Activated T-helper 1 cell treated with anti-CD3 and anti-CD28 coated beads, Interleukin-2, amount 50 U/mL, for 16 hours (primary cell): Measurements from ENCODE around the gene PARP12.

Experiments used
- DNase-seq, 2 donors: peaks; one replicate each; pipeline ENCODE4 v3.0.0-alpha.2; 2020; ENCODE audit warnings: low read depth in 1 of 2, low spot score in 1 of 2

The PARP12 gene

DNA sequence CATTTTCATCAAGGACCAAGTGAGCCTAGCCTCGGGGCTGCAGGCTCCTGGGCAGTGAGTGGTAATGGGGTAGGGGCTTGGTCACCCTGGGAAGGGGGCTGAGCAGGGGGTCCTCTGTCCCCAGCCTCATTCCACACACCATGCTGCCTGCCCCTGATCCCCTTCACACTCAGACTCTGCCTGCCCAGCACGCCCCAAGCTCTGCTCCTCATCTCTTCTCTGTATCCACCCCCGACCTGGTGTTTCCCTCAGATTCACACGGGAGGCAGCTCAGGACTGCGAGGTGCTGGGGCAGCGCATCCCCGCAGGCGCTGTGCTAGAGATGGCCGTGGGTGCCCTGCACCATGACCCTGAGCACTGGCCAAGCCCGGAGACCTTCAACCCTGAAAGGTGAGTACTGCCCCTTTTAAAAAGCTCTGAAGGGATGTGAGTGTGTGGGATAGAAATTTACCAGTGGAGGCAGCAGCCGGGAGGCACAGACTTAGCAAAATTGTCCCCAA is 47.2 kb downstream of the PARP12 start:
- DNase-seq = no peak

DNA sequence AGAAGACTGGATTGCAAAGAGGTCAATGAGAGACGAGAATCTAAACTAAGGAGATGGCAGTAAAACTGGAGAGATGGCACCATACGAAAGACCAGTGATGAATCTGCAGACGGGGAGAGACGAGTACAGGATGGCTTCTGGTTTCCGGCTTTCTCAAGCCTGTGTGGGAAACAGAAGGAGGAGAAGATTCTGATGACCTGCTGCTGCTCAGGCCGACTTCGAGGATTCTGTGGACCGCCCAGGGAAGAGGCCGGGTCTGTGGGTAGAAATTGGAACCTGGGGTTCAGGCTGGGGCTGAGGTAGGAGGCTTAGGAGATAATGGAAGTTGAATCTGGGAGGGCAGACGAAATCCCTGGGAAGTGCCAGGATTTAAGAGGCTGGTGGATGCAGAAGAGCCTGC is 48.6 kb downstream of the PARP12 start:
- DNase-seq = no peak

DNA sequence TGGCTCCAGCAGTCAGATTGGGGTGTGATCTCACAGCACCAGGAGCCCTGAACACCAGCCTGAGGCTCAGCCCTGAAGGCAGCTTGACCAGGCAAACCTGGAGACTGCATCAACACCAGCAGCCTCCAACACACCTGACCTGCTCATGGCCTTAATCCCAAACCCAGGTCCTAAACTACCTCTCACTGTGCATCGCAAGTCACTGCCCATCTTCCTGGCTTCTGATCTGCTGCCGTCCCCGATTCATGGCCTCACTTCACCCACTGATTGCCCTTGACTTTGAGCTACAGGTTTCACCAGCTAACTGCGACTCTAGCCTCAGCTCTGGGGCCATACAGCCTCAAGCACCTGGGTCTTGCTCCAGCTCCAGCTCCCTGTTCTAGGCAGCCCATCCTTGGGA is 49.1 kb downstream of the PARP12 start:
- DNase-seq = no peak

DNA sequence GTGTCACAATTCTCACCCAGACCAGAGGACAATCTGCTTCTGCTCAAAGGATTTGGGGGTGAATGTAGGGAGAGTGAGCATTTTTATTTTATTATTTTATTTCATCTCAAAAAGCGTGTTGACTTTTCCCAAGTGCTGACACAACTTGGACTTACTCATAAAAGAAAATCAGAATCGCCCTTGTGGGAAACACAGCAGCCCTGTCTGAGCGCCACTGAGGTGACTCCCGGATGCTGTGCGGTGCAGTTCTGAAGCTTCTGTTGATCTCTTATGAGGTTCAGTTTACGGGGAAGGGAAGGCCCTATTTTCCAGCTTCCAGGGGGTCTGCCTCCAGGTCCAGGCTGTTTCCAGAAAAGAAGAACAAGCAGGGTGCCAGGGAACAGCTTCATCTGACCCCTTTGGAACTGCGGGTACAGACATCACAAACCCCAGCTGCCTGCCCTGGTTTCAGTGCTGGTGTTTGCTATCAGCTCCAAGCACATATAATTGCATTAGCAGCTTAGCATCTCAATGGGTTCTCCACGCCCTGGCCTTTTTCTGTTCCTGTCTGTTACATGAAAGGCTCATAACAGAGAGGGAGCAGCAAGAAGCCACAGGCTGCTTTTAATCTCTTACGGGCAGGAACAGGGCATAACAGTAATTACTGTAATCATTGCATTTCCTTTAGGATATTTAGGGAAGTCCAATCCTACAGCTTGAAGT is 52.4 kb downstream of the PARP12 start:
- DNase-seq = no peak

- DNase-seq = no peak
Measured at GRCh38 chr7:140009735-140010134, 53.0 kb downstream of the PARP12 start.

DNA sequence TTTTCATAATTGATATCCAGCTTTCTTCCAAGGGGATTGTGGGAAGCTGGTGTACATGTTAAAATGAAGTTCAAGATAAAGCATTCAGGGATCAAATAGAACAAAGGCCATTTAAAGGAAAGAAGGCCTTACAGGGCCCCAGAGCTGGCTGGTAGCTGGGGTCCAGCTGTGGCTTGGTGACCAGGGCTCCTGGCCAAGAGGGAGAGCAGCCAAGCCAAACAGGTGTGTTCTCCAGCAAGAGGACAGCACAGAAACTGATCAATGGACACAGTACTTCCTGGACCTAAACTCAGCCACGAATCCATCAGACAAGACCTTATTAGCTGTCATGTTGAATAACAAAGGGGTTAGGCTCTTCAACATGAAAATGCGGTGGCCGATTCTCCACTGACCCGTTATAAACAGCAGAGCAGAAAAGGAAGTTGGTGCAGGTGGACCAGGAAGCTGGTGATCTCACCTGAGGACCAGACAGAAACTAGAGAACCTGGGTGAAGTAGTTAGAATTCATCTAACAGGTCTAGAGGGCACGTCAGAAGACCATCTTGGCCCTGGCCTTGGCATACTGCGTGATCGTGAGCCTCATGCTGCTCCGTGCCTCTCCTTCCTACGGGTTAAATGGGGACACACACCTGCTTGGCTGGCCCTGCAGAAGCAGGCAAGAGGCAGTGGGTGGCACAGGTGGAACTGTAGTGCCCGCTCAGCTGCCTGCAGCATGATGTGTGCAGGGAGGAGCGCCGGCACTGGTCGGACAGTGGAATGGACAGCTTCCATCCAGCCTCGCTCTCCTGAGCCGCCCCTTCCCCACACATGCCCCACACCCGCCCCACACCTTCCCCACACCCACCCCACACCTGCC is 53.8 kb downstream of the PARP12 start:
- DNase-seq = no peak

- DNase-seq = no peak
Measured at GRCh38 chr7:140007051-140007690, 55.6 kb downstream of the PARP12 start.

- no peak for DNase-seq
Measured at GRCh38 chr7:140006600-140006999, 56.2 kb downstream of the PARP12 start.

DNA sequence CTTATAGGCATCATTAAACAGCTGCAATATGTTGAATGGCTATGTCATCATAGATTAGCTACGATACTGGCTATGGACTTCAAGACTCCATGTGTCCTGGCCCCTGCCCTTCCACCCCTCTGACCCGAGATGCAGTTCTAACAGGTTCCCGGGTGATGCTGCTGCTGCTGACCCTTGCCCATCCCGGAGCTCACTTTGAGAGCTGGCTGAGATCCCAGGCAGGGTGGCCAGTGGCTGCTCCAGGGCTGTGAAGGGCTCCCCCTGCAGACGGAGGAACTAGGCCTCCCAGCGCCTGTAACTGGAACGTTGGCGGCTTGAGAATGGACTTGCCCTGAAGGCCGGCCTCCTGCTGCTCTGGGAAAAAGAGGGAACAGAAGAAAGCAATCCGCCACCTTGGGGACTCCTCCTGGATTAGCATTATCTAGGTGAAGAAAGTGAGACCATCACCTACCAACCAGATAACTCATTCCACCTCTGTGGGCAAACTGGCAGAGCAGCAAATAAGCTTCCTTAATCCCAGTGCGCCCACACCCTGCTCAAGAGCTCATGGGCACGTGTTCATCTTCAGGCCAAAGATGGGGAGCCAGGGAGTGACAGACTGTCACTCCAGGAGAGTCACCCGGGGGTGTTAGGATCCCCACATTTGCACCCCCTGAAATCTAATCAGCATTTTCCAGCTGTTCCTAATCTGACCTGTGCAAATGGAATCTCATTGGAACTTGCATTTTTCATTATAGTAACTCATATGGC is 56.8 kb downstream of the PARP12 start:
- no peak for DNase-seq

DNA sequence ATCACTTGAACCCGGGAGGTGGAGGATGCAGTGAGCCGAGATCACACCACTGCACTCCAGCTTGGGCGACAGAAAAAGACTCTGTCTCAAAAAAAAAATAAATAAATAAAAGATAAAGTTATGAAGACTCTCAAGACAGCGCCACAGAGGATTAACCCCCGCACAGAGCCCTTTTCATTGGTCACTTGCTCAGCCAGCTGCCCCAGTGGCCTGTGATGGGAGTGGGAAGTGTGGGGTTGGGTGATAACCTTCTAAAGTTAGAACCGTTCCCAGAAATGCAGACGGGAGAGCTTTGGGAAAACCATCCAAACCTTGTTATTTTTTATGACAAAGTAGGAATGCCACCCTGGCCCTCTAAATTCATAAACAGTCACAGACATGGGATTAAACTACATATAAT is 57.4 kb downstream of the PARP12 start:
- no peak for DNase-seq

- DNase-seq = no peak
Measured at GRCh38 chr7:140004672-140005071, 58.1 kb downstream of the PARP12 start.

DNA sequence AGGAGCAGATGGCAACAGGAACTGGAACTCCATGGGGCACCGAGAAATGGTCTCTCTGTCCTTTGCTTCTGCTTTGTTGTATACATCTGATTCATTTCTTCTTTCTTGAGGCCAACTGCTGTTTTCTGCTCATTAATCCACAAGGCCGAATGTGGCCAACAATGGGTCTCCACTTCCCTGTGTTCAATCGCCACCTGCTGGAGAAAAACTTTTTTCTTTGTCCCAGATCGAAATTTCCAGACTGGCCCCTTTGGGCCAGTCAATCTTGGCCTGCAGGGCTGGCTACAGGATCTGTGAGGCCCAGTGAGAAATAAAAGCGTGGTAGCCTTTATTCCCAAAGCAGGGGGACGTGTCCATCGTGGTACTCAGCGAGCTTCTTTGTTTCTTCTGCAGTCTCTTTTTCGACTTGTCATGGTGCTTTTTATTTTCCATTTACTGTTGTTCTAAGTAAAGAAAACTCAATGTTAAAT is 58.8 kb downstream of the PARP12 start:
- DNase-seq = no peak

- no peak for DNase-seq
Measured at GRCh38 chr7:140000666-140001268, 62.0 kb downstream of the PARP12 start.

DNA sequence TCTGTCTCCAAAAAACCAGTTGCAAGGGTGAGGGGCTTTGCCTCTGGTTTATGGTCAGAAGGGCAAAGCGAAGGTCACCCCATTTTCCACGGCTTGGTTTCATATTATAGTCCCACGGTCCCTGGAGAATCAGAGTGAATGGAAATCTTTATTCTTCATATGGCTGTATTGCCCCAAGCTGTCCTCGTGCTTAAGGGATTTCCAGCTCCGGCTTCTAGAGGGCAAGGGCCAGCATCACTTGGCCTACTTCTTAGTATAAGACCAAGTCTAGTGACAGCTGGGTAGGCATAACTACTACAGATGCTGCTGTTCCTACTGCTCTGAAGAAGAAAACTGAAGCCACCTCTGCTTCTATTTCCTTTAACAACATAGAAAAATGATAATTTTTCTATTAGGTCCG is 63.2 kb downstream of the PARP12 start:
- DNase-seq = no peak

DNA sequence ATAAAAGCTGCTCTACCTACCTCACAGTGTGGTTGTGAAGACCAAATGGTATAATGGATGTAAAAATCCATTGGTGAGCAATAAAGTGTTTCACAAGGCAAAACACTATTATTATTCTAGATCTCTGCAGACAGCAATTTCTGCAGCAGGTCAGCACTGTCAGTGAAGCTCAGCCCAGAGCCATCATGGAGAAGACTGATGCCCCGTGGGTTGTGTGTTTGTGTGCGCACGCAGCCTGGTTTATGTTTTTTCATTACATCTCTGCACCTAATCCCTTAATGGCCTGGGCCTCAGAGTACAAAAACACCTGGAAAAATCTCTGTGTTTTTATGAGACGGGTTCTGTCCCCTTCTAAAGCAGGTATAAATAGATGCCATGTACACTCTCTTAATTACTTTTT is 64.2 kb downstream of the PARP12 start:
- DNase-seq = no peak

DNA sequence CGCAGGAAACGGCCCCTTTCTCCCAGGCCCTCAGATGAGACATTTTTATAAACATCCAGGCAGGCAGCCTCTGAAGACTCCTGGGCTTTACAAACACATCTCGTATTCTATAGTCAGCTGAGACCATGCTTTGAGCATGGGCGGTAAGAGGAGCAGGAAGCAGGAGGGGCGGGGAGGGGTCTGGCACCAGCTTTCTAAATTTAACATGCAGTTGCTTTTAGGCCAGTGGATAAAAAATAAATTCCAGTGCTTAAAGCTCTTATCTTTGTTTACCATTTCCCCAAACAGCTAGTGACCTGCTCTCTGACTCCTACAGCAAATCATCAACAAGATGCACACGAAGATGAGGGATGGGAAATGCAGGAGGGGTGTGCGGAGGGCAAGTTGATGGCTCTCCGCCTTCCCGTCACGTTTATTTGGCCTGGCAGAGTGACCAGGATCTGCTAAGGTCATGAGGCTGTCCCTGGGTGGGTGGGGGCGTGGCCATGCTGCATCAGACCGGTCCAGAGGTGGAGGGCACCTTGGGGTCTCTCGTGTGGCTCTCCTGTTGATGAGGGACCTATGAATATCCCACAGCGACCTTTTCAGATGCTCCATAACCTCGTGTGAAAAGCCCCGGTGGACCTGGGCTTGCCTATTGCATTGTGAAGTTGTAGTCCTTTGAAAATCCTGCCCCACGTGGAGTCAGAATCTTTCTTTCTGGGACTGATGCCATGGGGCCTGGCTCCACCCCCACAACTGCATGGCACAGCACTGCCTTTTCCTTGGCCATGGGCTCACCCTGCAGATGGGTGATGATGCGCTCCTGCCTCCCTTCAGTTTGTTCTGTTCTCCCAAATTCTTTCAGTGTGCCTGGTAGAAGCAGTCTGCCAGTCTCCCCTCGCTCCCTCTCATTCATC is 67.5 kb downstream of the PARP12 start:
- no peak for DNase-seq

DNA sequence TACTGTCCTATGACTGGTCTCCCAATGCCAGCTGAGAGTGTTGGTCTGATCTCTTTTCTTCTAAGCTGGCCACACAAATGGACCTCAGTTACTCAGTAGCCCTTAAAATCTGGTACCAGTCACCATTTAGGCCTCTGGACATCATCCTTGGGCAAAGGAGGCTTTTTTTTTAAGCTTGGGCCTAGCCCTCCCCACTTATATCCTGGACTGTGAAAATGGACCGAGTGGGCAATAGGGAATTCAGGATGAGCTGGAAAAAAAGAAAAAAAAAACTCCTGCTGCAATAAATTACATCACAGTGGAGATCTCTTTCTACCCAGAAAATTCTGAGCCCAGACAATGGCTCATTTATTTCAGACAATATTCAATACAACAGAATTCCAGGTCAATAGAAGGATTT is 68.4 kb downstream of the PARP12 start:
- no peak for DNase-seq

DNA sequence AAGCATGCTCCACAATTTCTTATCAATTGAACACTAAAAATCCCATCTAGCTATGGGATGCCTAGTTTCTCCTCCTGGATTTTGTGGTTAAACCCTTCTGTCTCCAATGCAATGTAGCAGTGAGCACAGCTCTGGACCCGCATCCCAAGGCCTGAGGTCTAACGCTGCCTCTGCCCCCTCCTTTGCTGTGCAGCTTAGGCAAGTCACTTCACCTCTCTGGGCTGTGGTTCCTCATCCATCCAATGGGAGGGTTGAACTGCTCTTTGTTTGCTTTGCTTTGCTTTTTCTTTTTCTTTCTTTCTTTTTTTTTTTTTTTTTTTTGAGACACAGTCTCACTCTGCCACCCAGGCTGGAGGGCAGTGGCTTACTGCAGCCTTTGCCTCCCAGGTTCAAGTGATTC is 69.2 kb downstream of the PARP12 start:
- DNase-seq = no peak

DNA sequence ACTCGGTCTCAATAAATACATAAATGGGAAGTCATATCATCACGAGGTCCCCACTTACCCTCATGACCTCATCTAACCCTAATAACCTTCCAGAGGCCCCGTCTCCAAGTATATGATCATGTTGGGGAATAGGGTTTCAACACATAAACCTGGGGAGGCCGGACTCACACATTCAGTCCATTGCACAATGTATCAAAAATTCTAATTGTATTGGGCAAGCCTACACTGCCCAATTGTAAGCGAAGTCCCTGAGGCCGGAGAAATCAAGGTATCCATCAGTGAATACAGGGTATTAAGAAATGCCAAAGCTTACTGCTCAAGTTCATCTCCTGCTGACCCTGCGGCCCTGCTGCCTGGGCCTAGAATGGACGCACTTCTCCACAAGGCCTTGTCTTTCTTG is 69.6 kb downstream of the PARP12 start:
- no peak for DNase-seq
